Prostate gland (tissue), 2 donors: ENCODE results near the gene ADGRF5.

ENCODE experiments used
- POLR2AphosphoS5 ChIP-seq: sonication (generic); formaldehyde crosslinking; IDR thresholded peaks from one replicate; pipeline ENCODE4 v1.6.1; 2017; ENCODE audit warnings: antibody characterized with exemption
- TF ChIP-seq, protein P1 (sequence below), 4 experiments: fragments of 200-600 bp in 2 of 4; fragments of 450-650 bp in 2 of 4; sonication (generic) in 2 of 4; IDR thresholded peaks; 1 replicate in 3 of 4; 2 replicates in 1 of 4; pipeline ENCODE4 v1.5.1; 2016 to 2019; ENCODE audit warnings: antibody characterized with exemption in 4 of 4, mild to moderate bottlenecking in 2 of 4, moderate library complexity in 2 of 4

DNA sequence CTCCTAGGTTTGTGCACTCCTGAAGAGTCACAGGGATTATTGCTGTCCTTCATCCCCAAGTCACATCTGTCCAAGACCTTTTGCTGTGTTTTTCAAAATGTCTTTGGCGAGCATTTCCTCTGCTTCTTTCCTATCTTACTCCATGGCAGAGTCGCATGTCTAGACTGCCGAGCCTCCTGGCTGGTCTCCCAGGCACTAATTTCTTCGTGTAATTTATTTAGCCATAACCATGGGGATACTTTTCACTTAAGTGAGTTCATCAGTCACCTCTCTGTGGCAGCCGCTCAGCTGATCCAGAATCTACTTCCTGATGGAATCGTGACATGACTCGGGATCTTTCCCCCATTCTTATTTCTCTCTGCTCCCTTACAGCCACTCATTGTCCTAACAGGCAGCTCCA is 25.8 kb downstream of the ADGRF5 start:
- TF ChIP-seq, protein P1, sequence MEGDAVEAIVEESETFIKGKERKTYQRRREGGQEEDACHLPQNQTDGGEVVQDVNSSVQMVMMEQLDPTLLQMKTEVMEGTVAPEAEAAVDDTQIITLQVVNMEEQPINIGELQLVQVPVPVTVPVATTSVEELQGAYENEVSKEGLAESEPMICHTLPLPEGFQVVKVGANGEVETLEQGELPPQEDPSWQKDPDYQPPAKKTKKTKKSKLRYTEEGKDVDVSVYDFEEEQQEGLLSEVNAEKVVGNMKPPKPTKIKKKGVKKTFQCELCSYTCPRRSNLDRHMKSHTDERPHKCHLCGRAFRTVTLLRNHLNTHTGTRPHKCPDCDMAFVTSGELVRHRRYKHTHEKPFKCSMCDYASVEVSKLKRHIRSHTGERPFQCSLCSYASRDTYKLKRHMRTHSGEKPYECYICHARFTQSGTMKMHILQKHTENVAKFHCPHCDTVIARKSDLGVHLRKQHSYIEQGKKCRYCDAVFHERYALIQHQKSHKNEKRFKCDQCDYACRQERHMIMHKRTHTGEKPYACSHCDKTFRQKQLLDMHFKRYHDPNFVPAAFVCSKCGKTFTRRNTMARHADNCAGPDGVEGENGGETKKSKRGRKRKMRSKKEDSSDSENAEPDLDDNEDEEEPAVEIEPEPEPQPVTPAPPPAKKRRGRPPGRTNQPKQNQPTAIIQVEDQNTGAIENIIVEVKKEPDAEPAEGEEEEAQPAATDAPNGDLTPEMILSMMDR (IDR thresholded peaks at IDR 0.05): no peak
- TF ChIP-seq POLR2AphosphoS5: no peak
